GM21367 (cell line): ENCODE results near the gene POU2F1.
"Not testable (repeated sequence)": the region's sequence is repeated elsewhere in the genome, so short reads cannot be mapped to it uniquely, and the experiment has no call there.

Experiments used
- ATAC-seq: cut with Tn5 transposase; IDR thresholded peaks from one replicate; pipeline ENCODE4 v1.9.1; 2021; ENCODE audit not compliant: unreplicated experiment

Gene POU2F1

GRCh38 chr1:167230437-167230836 lies 9.8 kb downstream of the POU2F1 start:
- no peak for ATAC-seq

- no peak for ATAC-seq
These were observed 11.3 kb downstream of the POU2F1 start for GRCh38 chr1:167231873-167232450.

- ATAC-seq, result no peak
These were observed 12.1 kb downstream of the POU2F1 start for GRCh38 chr1:167232801-167233200.

GRCh38 chr1:167233373-167233772 lies 12.7 kb downstream of the POU2F1 start:
- ATAC-seq, result no peak

GRCh38 chr1:167237000-167237399 lies 16.3 kb downstream of the POU2F1 start:
- ATAC-seq, result no peak

GRCh38 chr1:167238713-167239112 lies 18.0 kb downstream of the POU2F1 start:
- ATAC-seq, result no peak

GRCh38 chr1:167239257-167239656 lies 18.6 kb downstream of the POU2F1 start:
- no peak for ATAC-seq

GRCh38 chr1:167244244-167244643 lies 23.6 kb downstream of the POU2F1 start:
- ATAC-seq, result no peak

GRCh38 chr1:167245168-167245567 lies 24.5 kb downstream of the POU2F1 start:
- not testable (repeated sequence) for ATAC-seq

- no peak for ATAC-seq
These were observed 26.3 kb downstream of the POU2F1 start for GRCh38 chr1:167246971-167247370.

- no peak for ATAC-seq
These were observed 27.1 kb downstream of the POU2F1 start for GRCh38 chr1:167247754-167248153.

GRCh38 chr1:167248707-167249642 lies 28.3 kb downstream of the POU2F1 start:
- no peak for ATAC-seq

GRCh38 chr1:167249702-167250101 lies 29.0 kb downstream of the POU2F1 start:
- ATAC-seq, result peak; percentile 53

- ATAC-seq, result no peak
These were observed 29.8 kb downstream of the POU2F1 start for GRCh38 chr1:167250482-167250881.

GRCh38 chr1:167251472-167251871 lies 30.8 kb downstream of the POU2F1 start:
- no peak for ATAC-seq

- ATAC-seq, result no peak
These were observed 32.3 kb downstream of the POU2F1 start for GRCh38 chr1:167252986-167253385.

- no peak for ATAC-seq
These were observed 38.2 kb downstream of the POU2F1 start for GRCh38 chr1:167258858-167259257.

GRCh38 chr1:167262836-167263235 lies 42.1 kb downstream of the POU2F1 start:
- ATAC-seq, result no peak

GRCh38 chr1:167263344-167263743 lies 42.7 kb downstream of the POU2F1 start:
- no peak for ATAC-seq

GRCh38 chr1:167263819-167264464 lies 43.3 kb downstream of the POU2F1 start:
- no peak for ATAC-seq

- ATAC-seq, result no peak
These were observed 46.3 kb downstream of the POU2F1 start for GRCh38 chr1:167266965-167267364.

GRCh38 chr1:167268347-167268787 lies 47.7 kb downstream of the POU2F1 start:
- ATAC-seq, result no peak
